GM18508 (cell line): Measurements from ENCODE around the gene PPM1B.
"Not testable (repeated sequence)": the region's sequence is repeated elsewhere in the genome, so short reads cannot be mapped to it uniquely, and the experiment has no call there.

Experiments used
- ATAC-seq: cut with Tn5 transposase; IDR thresholded peaks from one replicate; pipeline ENCODE4 v1.9.1; 2021; ENCODE audit warnings: moderate number of reproducible peaks; ENCODE audit not compliant: insufficient read depth, unreplicated experiment

PPM1B gene

DNA sequence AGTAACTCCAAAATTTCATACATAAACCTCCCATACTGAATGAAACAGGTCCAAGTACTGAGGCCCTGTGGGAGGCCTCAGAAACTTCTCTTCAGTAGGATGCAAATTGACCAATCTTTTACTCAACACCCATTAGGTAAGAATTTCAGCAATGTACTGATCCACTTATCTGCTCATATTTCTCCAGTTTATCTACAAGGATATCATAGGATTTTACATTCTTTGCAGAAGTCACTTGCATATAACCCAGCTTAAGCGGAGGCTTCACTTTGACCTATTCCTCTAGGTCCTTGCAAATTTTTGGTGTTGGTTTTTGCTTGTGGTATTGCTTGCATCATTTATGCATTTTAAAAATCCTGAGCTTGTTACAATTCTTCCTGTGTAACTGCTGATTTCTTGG lies 77.8 kb downstream of the PPM1B start:
- ATAC-seq: no peak

DNA sequence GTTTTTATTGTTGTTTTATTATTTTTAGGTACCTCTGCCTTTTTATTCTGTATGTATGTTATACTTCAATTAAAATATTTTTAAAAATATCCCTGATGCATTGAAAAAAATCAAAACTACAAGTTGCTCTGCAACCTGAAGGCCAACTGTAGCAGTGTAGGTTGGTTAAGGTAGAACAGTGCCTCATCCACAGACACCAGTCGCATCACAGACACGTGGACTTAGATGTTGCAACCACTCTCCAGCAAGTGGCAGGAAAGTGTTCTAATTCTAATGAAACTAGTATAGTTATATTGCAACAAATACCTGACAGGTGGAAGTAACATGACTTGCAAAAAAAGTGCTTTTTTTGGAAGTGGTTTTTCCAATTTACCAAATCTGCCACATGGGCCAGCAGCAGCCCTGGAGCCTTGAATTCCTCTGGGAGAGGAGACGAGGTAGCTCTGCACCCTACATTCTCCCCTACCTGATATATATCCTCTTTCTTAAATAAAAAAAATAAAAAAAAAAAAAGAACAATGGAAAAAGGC lies 78.2 kb downstream of the PPM1B start:
- no peak for ATAC-seq

DNA sequence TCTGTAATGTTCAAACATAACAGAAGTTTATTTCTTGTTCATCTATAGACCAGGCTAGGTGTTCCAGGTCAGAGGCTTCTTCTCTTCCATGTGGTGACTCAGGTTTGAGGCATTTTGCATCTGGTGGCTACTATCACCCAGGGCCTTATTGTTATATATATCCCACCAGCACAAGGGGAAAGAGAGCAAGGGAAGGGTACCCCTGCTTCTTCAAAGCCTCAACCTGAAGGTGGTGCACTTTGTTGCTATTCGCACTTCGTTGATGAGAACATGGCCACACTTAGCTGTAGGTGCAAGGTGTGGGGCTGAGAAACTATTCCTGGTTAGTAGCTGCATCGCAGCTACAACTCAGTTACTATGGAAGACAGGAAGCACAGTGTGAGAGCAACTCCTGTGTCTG lies 79.2 kb downstream of the PPM1B start:
- no peak for ATAC-seq

DNA sequence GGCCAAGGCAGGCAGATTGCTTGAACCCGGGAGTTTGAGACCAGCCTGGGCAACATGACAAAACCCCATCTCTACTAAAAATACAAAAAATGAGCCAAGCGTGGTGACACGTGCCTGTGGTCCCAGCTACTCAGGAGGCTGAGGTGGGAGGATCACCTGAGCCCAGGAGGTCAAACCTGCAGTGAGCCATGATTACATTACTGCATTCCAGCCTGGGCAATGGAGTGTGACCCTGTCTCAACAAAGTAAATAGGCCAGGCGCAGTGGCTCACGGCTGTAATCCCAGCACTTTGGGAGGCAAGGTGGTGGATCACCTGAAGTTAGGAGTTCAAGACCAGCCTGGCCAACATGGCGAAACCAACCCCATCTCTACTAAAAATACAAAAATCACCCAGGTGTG lies 80.6 kb downstream of the PPM1B start:
- not testable (repeated sequence) for ATAC-seq

DNA sequence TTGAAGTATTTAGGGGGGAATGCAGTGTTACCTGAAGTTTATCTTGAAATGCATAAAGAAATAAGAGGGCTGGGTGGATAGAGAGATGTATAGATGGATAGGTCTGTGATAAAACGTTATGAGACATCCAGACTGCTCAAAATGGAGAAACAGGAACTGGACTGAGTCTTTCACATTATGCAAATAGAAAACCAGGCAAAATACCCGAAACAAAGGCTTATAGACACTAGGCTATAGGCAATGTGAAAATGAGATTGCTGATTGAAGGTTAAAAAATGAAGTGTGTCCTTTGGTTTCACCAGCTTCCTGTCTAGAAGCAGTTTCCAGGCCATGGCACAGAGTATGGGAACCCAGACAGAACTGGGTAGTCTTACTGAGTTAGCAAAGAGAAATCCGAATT lies 81.7 kb downstream of the PPM1B start:
- ATAC-seq: no peak

DNA sequence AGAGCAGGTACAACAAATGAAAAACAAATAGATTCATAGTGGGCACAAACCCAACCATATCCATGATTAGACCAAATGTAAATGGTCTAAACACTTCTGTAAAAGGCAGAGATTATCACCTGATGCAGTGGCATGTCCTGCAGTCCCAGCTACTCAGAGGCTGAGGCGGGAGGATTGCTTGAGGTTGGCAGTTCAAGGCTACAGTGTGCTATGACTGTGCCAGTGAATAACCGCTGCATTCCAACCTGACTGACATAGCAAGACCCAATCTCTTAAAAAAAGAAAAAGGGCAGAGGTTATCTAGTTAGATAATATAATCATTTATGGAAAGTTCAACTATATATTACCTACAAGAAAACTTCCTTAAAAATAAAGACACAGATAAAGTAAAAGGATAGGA lies 85.3 kb downstream of the PPM1B start:
- ATAC-seq: no peak

DNA sequence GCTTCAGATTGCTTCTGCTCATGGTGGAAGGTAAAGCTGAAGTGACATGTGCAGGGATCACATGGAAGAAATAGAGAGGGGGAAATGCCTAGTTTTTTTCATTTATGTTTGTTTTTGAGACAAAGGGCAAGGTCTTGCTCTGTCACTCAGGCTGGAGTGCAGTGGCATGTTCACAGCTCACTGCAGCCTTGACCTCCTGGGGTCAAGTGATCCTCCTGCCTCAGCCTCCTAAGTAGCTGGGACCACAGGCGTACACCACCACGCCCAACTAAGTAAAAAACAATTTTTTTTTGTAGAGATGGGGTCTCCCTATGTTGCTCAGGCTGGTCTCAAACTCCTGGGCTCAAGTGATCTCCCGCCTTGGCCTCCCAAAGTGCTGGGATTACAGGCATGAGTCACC lies 87.0 kb downstream of the PPM1B start:
- not testable (repeated sequence) for ATAC-seq

DNA sequence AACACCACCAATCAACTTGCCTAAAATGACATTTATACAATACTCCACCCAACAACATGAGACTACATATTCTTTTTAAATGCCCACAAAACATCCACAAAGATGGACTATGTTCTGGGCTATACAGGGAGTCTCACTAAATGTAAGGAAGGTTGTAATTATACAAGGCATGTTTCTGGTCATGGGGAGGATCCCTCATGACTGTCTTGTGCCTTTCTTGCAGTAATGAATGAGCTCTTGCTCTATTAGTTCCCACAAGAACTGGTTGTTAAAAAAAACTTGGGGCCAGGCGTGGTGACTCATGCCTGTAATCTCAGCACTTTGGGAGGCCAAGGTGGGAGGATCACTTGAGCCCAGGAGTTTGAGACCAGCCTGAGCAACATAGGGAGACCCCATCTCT lies 89.1 kb downstream of the PPM1B start:
- not testable (repeated sequence) for ATAC-seq

DNA sequence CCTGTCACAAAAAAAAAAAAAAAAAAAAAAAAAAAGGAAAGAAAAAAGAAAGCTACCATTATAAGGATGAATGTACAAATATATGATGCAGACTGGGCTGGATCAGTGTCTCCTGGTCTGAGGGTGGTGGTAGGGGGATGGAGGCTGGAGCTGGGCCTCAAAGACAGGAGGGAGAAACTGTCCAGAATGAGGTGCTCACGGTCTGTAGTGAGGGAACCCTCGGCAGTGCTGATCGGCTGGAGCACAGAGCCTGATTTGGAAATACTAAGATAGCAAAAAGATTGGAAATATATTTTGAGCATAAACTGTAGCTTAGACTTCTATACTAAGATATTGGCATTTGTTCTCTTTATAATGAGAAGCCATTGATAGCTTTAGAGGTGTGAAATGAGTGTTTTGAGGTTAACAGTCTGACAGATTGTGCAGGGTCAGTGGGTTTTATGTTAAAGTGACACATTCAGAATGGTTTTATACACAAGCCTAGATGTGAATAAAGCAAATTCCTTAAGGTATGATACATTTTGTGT lies 98.7 kb downstream of the PPM1B start:
- no peak for ATAC-seq

DNA sequence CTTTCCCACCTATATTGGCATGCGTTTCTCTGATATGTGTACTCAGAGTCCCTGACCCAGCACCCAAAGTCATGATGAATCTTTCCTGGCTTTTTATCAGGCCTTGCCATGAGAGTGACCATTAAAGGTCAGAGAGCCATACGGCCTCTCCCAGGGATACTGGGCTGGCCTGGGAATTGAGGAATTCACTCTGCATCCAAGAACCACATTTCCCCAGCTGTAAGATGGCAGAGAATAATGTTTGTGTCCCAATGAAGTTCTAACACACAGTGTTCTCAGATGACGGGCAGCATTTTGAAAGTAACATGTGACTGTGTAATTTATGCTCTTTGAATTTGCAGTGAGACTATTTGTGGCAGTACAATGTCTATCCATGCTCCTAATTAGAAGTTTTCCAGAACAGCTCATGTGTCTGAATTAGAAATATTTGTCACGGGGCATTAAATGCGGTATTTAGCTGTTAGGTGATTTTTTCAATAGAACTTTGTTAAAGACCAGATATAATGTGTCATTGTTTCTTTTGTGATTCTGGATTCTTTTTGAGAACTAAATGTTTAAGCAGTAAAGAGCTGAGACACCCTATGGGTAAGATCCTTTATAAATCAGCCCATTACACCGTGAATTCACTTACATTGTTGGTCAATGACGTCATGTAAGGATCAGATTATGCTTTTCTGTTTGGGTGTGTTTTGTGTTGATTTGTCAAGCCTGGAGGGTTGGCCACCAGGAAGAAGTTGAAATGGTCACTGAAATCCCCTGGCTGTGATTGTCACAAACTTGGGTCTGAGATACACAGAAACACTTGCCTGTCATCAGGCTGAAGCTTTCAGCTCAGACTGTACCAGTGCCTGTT lies 99.3 kb downstream of the PPM1B start:
- ATAC-seq: no peak

DNA sequence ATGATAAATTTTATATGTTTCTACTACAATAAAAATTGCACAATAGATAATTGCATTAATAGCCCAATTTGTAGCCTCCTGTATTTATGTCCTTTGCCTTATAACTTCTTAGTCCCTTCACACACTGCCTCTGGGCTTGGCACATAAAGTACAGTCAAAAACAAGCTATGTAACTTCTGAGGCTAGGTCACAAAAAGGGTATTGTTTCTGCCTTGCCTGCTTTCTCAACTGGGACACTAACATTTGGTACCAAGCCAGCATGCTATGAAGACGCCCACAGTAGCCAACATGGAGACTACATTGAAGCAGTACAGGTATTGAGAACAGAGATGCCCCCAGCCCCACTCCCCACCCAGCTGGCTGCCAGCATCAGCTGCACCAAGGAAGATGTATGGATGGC lies 101.2 kb downstream of the PPM1B start:
- ATAC-seq: no peak

DNA sequence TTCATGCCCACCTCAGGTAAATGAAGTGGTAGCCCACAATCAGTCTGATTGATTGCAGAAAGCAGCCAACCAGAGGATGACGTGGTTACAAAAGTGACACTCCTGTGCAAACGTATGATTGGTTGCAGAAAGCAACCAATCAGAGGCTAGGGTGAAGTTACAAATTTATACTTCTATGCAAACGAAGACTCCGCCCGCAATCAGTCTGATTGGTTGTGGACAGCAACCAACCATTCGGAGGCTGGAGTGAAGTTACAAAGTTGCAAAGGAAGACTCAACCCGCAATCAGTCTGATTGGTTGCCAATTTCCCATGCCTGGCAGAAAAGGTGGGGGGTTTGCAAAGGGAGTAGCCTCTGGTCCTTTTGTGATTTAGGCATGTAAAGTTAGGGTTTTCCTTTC lies 102.6 kb downstream of the PPM1B start:
- no peak for ATAC-seq

DNA sequence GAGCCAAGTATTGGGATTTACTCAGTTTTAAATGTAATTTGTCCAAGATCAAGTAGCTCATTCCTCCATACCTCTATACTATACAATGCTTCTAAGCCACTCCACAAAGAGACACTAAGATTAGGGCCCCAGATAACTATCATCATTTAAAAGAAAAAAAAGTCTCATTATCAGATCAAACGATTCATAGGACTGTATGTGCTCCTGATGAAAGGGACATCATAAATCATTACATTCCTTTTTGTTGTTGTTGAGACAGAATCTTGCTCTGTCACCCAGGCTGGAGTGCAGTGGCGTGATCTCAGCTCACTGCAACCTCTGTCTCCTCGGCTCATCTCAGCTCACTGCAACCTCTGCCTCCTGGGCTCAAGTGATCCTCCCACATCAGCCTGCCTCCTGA lies 104.4 kb downstream of the PPM1B start:
- ATAC-seq: no peak

DNA sequence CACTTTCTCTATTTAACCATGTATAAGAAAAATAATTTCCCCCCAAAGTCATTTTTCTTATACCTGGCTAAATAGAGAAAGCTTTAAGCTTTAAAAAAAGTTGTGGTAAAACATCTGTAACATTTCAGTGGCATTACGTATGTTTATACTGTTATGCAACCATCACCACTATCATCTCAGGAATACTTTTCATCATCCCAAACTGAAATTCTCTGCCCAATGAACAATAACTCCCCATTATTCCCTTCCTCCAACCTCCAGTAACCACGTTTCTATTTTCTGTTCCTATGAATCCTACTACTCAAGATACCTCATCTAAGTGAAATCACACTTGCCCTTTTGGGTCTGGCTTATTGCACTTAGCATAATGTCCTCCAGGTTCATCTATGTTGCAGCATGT lies 104.9 kb downstream of the PPM1B start:
- no peak for ATAC-seq

DNA sequence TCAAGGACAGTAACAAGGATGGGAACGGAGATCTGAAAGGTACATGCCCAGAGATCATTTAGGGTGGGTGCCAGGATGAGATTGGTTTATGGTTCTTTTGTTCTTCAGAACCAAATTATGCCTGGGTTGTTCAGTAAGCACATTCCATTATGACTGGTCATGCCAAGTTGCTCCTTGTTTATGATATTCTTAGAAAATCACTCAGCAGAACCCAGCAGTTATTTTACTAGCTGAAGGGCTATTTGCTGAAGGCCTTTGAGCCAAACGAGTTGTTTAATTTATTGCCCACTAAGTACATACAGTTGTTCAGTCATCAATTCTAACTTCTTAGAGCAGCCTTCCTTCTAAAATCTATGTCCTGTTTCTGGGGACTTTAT lies 107.2 kb downstream of the PPM1B start:
- ATAC-seq: no peak

DNA sequence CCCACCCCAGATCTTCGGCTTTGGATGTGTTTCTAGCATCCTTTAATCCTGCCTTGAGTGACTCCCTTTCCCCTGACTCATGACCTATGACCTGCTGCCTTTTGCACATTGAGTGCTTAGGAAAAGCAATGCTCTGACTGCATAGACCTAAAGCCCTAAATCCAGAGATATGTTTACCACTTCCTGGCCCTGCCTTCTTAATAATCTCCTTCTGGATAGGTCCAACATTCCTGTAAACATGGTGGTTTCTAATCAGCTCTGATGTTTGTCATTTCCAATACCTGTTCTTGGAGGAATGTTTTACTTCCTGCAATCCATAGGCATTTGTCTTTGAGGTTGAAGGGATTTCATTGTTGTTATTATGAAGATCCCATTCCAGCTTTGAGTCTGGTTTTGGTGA lies 108.9 kb downstream of the PPM1B start:
- no peak for ATAC-seq

DNA sequence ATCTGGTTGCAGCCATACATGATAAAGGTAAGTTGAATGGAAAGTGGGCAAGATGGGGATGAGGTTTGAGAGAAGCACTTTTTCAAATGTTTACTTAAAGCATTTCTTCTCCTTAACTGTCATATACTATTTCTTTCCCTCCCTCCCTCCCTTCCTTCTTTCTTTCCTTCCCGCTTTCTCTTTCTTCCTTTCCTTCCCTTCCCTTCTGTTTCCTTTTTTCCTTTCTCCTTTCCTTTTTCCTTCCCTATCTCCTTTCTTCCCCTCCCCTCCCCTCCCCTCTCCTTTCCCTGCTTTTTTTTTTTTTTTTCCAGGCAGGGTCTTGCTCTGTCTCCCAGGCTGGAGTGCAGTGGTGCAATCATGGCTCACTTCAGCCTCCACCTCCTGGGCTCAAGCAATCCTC lies 112.2 kb downstream of the PPM1B start:
- no peak for ATAC-seq
